CD1c-positive myeloid dendritic cell (primary cell): ENCODE results near the gene WSB1.
A peak's percentile ranks its signal among the peaks of the same experiment; 100 is the strongest.
"Not testable (repeated sequence)": the region's sequence is repeated elsewhere in the genome, so short reads cannot be mapped to it uniquely, and the experiment has no call there.

Experiments
- DNase-seq: peaks from one replicate; pipeline ENCODE4 v3.0.0-alpha.2; 2016; ENCODE audit errors: extremely low spot score

The WSB1 gene

DNA sequence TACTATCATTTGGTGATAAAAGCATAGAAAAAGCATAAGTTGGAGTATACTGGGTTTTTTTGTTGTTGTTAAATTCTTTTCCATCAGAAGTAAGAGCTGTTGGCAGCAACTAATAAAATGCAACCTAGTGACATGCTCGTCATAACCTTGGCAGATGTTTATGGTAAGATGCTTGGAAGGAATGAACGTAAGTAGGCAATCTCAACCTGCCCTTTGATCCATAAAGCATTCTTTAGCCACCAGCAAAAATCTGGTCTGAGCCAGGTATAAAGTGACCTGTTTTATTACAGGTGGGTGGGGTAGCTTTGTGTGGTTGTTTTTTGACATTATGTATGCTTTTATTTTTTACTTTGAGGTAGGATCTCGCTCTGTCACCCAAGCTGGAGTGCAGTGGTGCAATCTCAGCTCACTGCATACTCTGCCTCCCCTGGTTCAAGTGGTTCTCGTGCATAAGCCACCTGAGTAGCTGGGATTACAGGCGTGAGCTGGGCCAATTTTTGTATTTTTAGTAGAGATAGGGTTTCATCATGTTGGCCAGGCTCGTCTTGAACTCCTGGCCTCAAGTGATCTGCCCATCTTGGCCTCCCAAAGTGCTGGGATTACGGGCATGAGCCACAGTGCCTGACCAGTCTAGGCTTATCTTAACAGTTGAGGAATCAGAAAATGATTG lies 22.0 kb downstream of the WSB1 start:
- no peak for DNase-seq

DNA sequence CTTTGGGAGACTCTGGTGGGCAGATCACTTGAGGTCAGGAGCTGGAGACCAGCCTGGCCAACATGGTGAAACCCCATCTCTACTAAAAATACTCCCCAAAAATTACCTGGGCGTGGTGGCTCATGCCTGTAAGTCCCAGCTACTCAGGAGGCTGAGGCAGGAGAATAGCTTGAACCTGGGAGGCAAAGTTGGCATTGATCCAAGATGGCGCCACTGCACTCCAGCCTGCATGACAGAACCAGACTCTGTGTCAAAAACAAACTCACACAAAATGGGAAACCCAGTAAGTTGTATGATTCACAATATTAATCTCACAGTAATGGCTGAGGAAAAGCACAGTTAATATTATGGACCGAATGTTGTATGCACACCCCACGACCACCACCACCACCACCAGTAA lies 24.3 kb downstream of the WSB1 start:
- no peak for DNase-seq

GRCh38 chr17:27318633-27319032 lies 24.7 kb downstream of the WSB1 start:
- DNase-seq: no peak

- no peak for DNase-seq
Observed at GRCh38 chr17:27319541-27320221, 25.8 kb downstream of the WSB1 start.

- DNase-seq: no peak
Observed at GRCh38 chr17:27320222-27320560, 26.3 kb downstream of the WSB1 start.

DNA sequence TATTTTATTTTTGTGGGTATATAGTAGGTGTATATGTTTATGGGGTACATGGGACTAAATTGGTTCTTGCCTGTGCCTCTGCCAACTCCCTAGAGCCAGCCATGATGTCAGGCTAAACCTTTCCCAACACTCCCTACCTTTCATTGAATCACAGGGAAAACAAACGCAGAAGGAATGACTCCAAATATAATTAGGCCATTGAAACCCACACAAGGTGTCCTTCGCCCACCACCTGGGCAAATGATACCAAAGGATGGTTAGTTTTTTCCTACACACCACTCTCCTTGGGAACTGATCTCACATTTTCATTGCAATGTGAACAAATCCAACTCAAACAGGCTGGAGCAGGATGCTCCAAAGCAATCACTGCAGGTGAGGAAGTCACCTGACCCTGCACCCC lies 27.5 kb downstream of the WSB1 start:
- DNase-seq: no peak

DNA sequence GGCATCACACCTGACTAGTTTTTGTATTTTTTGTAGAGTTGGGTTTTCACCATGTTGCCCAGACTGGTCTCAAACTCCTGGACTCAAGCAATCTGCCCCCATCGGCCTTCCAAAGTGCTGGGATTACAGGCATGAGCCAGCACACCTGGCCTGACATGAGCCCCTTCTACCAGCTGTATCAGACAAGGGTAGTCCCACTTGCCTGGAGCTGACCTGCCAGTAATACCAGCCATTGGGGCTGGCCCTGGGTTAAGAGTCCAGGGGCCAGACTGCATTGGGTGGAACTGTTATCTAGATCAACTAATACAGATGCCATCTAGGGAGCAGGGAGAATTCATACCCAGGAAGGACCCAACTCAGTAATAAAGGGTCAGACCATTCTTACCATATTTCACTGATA lies 28.1 kb downstream of the WSB1 start:
- no peak for DNase-seq

DNA sequence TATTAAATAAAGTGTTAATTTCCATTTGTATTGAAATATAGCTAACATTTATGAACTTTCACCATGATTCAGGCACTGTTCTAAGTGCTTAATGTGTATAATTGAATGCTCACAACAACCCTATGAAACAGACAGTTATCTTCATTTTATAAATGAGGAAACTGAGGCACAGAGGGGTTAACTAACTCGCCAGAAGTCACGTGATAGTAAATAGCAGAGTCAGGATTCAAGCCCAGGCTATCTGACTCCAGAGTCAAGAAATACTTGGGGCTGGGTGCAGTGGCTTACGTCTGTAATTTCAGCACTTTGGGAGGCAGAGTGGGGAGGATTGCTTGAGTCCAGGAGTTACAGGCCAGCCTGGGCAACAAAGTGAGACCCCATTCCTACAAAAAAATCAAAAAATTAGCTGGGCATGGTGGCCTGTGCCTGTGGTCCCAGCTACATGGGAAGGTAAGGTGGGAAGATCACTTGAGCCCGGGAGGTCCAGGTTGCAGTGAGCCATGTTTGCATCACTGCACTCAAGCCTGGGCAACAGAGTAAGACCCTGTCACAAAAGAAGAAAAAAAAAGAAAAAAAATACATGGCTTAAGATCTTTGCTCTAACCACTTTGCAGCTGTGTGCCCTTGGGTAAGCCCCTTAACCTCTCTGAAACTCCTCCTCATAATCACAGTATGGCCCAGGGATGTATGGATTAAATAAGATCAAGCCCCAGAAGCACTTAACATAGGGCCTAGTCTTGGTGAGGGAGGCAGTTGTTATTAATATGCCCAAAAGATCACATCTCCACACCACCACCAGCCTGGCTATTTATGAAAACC lies 29.0 kb downstream of the WSB1 start:
- DNase-seq: no peak

DNA sequence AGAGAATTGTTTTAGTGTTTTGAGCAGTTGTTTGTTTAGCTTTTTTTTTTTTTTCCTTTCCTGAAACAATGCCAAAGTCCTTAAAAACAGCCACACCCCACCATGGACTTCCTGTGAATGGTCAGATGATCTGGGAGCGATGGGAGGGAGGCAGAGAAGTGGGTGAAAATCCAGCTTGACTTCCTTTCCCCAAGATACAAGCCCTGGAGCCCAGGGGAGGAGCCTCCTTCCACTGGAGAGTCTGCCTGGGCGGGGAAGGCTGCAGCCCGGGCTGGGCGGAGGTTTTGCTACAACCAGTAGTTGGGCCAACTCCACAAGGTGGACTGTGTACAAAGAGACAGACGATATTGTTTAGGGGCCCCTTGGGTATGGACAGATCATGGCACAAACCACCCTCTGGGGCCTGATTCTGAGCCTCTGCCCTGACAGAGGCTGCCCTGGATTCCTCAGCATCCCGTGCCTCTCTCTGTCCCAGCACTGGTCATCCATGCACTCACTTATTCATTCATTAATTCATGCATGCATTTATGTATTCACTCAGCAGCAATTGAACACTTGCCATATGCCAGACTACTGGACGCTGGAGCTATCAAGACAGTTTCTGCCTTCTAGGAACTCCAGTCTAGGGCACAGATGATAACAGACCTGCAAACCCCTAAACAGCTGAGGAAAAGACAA lies 29.8 kb downstream of the WSB1 start:
- no peak for DNase-seq

GRCh38 chr17:27324771-27325339 lies 30.9 kb downstream of the WSB1 start:
- DNase-seq: no peak

DNA sequence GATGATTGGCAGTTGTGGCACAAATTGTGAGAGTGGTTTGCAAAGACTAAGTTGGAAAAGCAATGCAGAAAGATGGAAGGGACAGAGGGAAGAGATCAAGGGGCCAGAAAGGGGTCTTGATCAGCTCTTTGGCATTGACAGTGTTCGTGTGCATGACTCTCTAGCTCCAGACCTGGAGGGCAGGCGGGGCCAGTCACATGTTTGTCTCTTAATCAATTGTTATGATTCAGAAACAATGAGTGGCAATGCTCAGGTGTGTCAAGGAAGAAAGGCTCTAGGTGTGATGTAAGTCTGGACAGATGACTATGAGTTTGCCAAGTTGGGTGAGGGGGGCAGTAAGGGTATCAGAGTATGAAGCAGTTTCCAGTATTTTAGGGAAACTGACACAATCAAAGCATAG lies 32.1 kb downstream of the WSB1 start:
- no peak for DNase-seq

DNA sequence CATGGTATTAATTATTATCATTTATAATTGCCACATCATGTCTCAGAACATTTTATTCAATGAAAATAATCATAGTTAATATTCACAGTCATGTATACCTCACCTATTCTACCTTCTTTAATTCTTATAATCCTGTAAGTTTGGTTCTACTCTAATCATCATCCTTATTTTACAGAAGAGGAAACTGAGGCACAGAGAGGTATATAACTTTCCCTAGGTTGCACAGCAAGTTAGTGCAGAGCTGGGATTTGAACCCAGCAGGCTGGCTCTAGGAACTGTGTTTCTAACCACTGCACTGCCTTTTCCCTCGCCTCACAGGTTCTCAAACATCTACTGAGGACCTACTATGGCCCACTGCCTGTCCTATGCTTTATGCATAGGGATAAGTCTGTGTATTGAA lies 32.7 kb downstream of the WSB1 start:
- DNase-seq: no peak

GRCh38 chr17:27327397-27327796 lies 33.5 kb downstream of the WSB1 start:
- DNase-seq: no peak

DNA sequence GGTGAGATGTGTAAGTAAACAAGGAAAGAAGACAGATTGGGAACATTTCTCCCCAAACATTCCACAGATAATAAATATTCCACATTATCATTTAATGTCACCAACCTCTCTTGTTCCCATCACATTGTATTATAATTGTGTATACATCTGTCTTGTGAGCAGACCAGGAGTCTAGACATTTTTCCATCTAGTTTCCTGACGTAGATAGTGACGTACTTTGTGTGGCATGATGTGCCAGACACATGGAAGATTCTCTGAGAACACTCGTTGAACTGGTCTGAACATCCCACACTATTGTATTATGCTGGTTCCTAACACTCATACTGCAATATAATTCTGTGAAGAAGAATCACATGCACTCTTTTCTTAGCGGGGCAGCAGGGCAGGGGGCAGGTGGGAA lies 34.0 kb downstream of the WSB1 start:
- DNase-seq: no peak

- not testable (repeated sequence) for DNase-seq
Observed at GRCh38 chr17:27328686-27329085, 34.8 kb downstream of the WSB1 start.

DNA sequence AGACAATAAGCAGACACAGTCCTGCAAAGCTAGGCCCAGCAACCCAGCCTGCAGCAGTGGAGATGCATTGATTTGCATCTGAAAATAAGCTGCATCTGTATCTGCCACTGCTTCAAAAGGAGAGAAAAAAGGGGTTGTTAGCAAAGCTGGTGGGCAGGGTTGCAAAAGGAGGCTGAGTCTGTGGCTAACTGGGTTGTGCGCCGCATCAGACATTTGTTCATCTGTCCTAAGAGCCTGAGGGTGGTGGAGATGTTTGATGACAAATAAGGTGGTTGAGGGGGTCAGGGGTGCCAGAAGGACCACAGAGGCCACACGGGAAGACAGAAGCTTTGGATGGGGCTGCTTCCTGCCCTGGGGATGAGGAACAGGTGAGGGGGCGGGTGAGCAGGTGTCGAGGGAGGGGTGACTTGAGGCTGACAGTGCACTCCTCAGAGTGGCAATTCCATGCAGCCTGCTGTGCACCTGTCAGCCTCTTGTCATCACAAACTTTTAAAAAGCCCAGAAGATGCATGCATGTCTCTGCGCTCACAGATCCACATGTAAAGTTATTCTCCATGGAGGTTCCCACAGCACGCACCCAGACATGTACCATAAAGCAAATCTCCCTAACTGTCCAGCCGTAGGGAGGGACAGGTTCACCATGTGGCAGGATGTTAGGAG lies 35.4 kb downstream of the WSB1 start:
- DNase-seq: no peak

GRCh38 chr17:27332047-27332393 lies 38.1 kb downstream of the WSB1 start:
- DNase-seq: no peak

DNA sequence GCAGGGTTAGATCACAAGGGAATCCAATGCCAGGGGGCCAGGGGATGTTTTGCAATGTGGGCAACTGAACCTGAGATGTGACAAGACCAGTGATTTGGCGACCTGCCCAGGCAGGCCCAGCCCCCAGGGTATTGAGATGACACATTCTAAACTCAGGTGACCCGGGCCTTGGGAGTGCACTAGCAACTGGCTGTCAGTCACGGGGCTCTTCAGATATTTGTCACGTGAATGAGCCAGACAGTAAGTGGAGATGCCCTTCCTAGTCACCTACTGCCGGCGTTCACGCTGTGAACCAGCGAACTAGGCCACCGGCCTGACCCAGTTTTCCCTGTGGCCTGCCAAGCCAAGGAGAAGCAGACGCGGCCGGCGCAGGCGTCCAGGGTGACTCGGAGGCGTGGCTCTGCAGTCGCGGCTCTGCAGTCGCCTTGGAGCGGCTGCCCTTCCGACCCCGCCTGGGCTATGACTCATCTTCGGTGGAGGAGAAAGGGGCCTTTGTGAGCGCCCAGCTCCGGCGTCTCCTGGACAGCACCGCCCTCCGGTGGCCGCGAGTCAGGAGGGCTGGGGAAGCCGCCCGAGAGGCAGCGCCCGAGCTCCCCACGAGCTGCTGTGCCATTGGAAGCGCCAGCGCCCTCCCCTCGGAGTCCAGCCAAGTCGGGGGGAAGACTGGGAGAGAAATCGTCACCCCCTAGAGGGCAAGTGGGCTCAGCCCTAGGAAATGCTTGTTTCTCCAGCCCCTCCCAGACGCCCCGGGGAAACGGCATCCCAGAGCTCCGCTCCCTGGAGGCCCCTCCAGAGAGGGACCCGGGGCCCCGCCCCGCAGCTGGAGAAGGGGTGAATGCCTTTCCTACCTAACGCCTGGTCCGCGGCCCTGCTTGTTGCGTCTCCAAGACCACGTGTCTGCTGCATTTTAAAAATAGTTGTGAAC lies 38.8 kb downstream of the WSB1 start:
- peak; percentile 97 for DNase-seq

DNA sequence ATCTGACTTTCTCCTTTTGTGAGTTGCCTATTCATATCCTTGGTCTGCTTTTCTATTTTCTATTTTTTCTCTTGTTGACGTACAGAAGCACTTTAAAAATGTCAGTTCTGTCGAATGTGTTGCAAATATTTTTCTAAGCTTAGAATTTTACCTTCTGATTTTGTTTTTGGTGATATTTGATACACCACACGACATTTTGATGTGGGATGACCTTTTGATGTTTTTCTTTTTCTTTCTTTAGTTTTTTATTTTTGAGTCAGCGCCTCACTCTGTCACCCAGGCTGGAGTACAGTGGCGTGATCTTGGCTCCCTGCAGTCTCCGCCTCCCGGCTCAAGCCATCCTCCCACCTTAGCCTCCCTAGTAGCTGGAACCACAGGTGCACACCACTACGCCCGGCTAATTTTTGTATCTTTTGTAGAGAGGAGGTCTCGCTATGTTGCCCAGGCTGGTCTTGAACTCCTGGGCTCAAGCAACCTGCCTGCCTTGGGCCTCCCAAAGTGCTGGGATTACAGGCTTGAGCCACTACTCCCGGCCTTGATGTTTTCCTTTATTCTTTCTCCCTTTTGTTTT lies 39.6 kb downstream of the WSB1 start:
- no peak for DNase-seq

DNA sequence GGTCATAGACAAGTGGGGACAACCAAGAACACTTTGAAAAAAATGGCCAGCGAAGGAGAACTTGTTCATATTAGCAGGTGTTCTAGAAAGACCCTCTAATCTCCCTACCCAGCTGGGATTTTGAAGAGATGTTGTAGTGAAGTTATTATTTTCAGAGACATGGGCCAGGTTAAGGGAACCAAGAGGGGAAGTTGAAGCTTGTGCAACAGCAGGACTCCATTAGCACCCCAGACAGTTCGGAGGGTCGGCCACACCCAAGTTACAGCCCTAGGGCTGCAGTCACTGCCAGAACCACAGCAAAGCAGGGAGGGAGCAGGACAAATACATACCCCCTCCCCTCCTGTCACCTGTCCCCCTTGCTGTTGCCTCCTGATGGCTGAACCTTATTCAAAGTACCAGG lies 42.3 kb downstream of the WSB1 start:
- DNase-seq: peak; percentile 66
